K562 (cell line): ENCODE results near the gene CELSR2. TPM values are rescaled to one million over a fixed set of nuclear protein-coding genes. Genes with fewer than 3 reads are reported as not detected.

Experiments used
- ATAC-seq: fragments of 200-7000 bp; cut with Tn5 transposase; 3 replicates; pipeline ENCODE4 v1.9.1; 2020; ENCODE audit warnings: moderate library complexity
- BruUV-seq: library from RNA; stranded (reverse); fragments of 400-500 nt; replicated peaks from 2 replicates; lab custom pipeline; 2021; lab: Mats Ljungman, UMichigan
- CTCF ChIA-PET: fragments of 300-600 bp; formaldehyde crosslinking; extraction: SDS; loops from one replicate; lab custom pipeline; 2021; ENCODE audit warnings: low intra/inter-chr PET ratio; lab: Yijun Ruan, JAX
- POLR2A ChIA-PET: fragments of 300-600, 350-650 bp; sonication (Branson Sonifier 250); formaldehyde crosslinking; extraction: SDS; loops from one replicate; lab custom pipeline; 2021; ENCODE audit warnings: antibody characterized with exemption, inconsistent platforms; lab: Yijun Ruan, JAX
- DNase-seq, 4 experiments: peaks; one replicate each; pipeline versions ENCODE4 v3.0.0 to v3.0.0-alpha.2; 2011 to 2018; ENCODE audit warnings: low spot score in 3 of 4, mixed read lengths in 3 of 4; ENCODE audit errors: extremely low read depth in 1 of 4
- FAIRE-seq: peaks from 2 replicates; lab custom pipeline; 2011; peaks lifted over from hg19 to GRCh38; lab: Jason Lieb, UNC
- H2AFZ ChIP-seq: 2 replicates; pipeline ENCODE4 v1.6.0; 2011; ENCODE audit warnings: low read depth, low read length, control low read depth, inconsistent platforms
- H3K27ac ChIP-seq: fragments of 200-600 bp; 3 replicates; pipeline ENCODE4 v1.8.0; 2011; ENCODE audit warnings: low read depth, mild to moderate bottlenecking, control low read depth, inconsistent platforms, low read length, moderate library complexity, mixed read lengths; ENCODE audit errors: extremely low read depth
- H3K27me3 ChIP-seq, 2 experiments: fragments of 300-600 bp in 1 of 2; 2 replicates in 1 of 2; 3 replicates in 1 of 2; pipeline versions ENCODE4 v1.6.0 to v1.8.0; 2011; ENCODE audit warnings: inconsistent platforms in 2 of 2, low read length in 2 of 2, mild to moderate bottlenecking in 1 of 2, mixed read lengths in 1 of 2, moderate library complexity in 1 of 2; ENCODE audit not compliant: control insufficient read depth in 2 of 2, insufficient read depth in 2 of 2
- H3K36me3 ChIP-seq: fragments of 300-600 bp; 3 replicates; pipeline ENCODE4 v1.8.0; 2011; ENCODE audit warnings: mild to moderate bottlenecking, low read length, inconsistent platforms; ENCODE audit not compliant: control insufficient read depth, insufficient read depth
- H3K4me1 ChIP-seq, 2 experiments: fragments of 200-600 bp in 1 of 2; replicated peaks in 1 of 2; 2 replicates in 1 of 2; 3 replicates in 1 of 2; pipeline versions ENCODE4 v1.5.1 to v1.8.0; 2011; ENCODE audit warnings: inconsistent platforms in 2 of 2, low read length in 2 of 2, mild to moderate bottlenecking in 1 of 2, mixed read lengths in 1 of 2, moderate library complexity in 1 of 2; ENCODE audit not compliant: control insufficient read depth in 2 of 2, insufficient read depth in 2 of 2
- H3K4me2 ChIP-seq: 2 replicates; pipeline ENCODE4 v1.6.1; 2011; ENCODE audit warnings: low read length, control low read depth, inconsistent platforms, mixed read lengths; ENCODE audit not compliant: insufficient read depth
- H3K4me3 ChIP-seq: fragments of 200-600 bp; sonication (generic), shearing (Covaris generic); 2 replicates; pipeline ENCODE4 v1.5.1; 2016; ENCODE audit warnings: control low read depth, inconsistent platforms
- H3K79me2 ChIP-seq: fragments of 200-600 bp; 3 replicates; pipeline ENCODE4 v1.8.0; 2011; ENCODE audit warnings: low read length, inconsistent platforms; ENCODE audit not compliant: control insufficient read depth, insufficient read depth
- H3K9ac ChIP-seq, 2 experiments: 2 replicates each; pipeline versions ENCODE4 v1.6.0 to v1.6.1; 2011; ENCODE audit warnings: low read depth in 2 of 2, low read length in 2 of 2, control low read depth in 1 of 2, inconsistent platforms in 1 of 2, mild to moderate bottlenecking in 1 of 2, mixed read lengths in 1 of 2; ENCODE audit not compliant: insufficient read depth in 1 of 2
- H3K9me1 ChIP-seq: one replicate; pipeline ENCODE4 v1.6.0; 2011; ENCODE audit warnings: inconsistent platforms, mild to moderate bottlenecking, low read length, moderate library complexity; ENCODE audit not compliant: control insufficient read depth, insufficient read depth
- H3K9me3 ChIP-seq: replicated peaks from 2 replicates; pipeline ENCODE4 v1.5.1; 2011; ENCODE audit warnings: low read depth, low read length, inconsistent platforms; ENCODE audit not compliant: control insufficient read depth, insufficient read depth
- H4K20me1 ChIP-seq: replicated peaks from 2 replicates; pipeline ENCODE4 v1.6.1; 2011; ENCODE audit warnings: low read length, inconsistent platforms, mixed read lengths; ENCODE audit not compliant: control insufficient read depth, insufficient read depth
- FOXP1 ChIP-seq: sonication (generic); formaldehyde crosslinking; IDR thresholded peaks from 2 replicates; pipeline ENCODE4 v1.8.0; 2022; ENCODE audit warnings: mild to moderate bottlenecking, missing genetic modification reagents
- NFE2L1 ChIP-seq: fragments of 450-650 bp; IDR thresholded peaks from 2 replicates; pipeline ENCODE4 v1.6.1; 2016; ENCODE audit warnings: missing genetic modification characterization, low read depth, mild to moderate bottlenecking, missing compliant biosample characterization, moderate library complexity, borderline replicate concordance
- YY1 ChIP-seq, 3 experiments: IDR thresholded peaks; 2 replicates each; pipeline ENCODE4 v1.6.1; 2011; ENCODE audit warnings: low read length in 2 of 3, mild to moderate bottlenecking in 2 of 3, moderate library complexity in 2 of 3, borderline replicate concordance in 1 of 3, control low read depth in 1 of 3, low read depth in 1 of 3; ENCODE audit not compliant: insufficient read depth in 3 of 3, insufficient replicate concordance in 2 of 3, control insufficient read depth in 1 of 3, insufficient read length in 1 of 3; ENCODE audit errors: extremely low read depth in 1 of 3
- WGBS: fragments of 100-300 bp; shearing (Covaris generic); methylation state at CpG from one replicate; pipeline ENCODE4 v1.1.6; 2016; ENCODE audit warnings: low coverage, mixed read lengths; ENCODE audit not compliant: insufficient coverage; ENCODE audit errors: missing lambda C conversion rate; 5-methylcytosine and 5-hydroxymethylcytosine counted together
- in situ Hi-C: fragments of 300-500 bp; cut with MboI; formaldehyde crosslinking; loops from 4 replicates; pipeline ENCODE4 v1.15.0; 2018; ENCODE audit warnings: inconsistent platforms, mixed read lengths
- intact Hi-C: fragments of 100-400 bp; cut with micrococcal nuclease; formaldehyde crosslinking; loops from 2 replicates; pipeline ENCODE4 v1.14.2; 2022
- polyA plus RNA-seq, 8 experiments: library from polyadenylated mRNA; depleted of rRNA in 4 of 8; stranded (reverse) in 5 of 8; unstranded in 3 of 8; fragments of >200 nt; fragmentation: Nextera tagmentation in 2 of 8; fragmentation: Illumina TruSeq in 1 of 8; extraction: Ambion mirVana in 2 of 8; extraction: Trizol in 1 of 8; gene quantifications; 2 replicates each; pipeline versions ENCODE4 v1.2.1 to v1.2.3, GENCODE V29; 2011 to 2014; ENCODE audit warnings: inconsistent platforms in 1 of 8, missing spikeins in 1 of 8
- total RNA-seq, 7 experiments: library from RNA; depleted of rRNA in 6 of 7; stranded (reverse); fragments of >200 nt in 6 of 7; fragmentation: Illumina TruSeq in 2 of 7; extraction: Trizol in 2 of 7; gene quantifications; 2 replicates each; pipeline versions ENCODE4 v1.2.1 to v1.2.3, GENCODE V29; 2011 to 2021; ENCODE audit warnings: low replicate concordance in 1 of 7

CELSR2 gene
- total and polyA plus RNA-seq, 9 of the 15 experiments (the other 6 are each of a cell fraction or from before 2014, with no cell fraction given), result 0.31 to 21.9 (median 4.2) TPM

DNA sequence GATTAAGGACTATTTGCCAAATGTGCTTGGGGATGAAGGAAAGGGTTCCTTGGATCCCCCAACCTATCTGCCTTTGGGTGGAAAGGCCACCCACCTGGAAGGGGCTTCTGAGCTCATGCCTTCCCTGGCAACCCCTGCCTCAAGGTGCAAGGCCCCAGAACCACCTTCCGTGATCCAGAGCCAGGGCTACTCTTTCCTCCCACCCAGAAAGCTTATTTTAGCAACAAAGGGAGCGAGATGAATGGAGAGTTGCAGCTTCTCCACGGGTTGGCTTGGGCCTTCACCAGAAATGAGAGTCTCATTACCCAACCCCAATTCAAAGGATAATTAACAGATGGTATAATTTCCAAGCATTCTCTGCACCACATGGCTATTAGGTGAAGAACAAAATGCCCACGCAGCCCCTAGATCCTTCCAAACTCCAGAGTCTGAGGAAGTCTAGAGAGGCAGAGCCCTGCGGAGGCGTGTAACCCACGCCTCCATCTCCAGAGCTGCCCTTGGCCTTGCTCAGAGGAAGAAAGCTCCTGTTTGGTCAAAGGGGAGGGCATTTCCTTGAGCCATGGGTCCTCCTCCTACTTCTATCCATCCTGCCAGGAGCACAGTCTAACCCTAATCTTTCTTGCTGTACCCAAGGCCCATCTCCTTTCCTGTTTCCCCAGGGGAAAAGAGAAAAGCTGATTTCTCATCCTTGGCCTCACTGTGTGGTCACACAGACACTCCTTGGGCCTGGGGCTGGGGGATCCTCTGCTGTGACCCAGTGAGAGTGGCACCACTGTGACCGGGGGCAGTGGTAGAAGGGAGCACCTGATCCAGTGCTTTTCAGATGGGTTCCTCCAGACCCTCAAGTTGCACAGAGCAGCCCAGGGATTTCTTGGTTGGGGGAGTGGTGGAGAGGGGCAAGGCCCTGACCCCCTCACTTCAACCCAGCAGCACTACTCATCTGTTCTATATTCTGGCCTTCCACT, 1.7 kb upstream of the CELSR2 start:
- intact Hi-C loops (no loop called here), in situ Hi-C loops (no loop called here)
- H3K4me1 ChIP-seq, result peaks cover 10 to 40% of the 10 kb centered on the region in 2 experiments; a peak in 4 of 5 replicates
- ATAC-seq (no peak), DNase-seq (no peak), FAIRE-seq (no peak)
- no peaks in the 10 kb centered on the region for H4K20me1 ChIP-seq
- H3K27ac ChIP-seq, result no peak overlapping the region
- 68% methylated on average over 8 of the region's 8 CpGs for WGBS
- H3K9me1 ChIP-seq, result no peaks in the 10 kb centered on the region
- CTCF ChIA-PET, result no interaction called here
- POLR2A ChIA-PET, result interaction anchor here (0.8 to 3.6 kb wide), 4 partner anchors 7 to 151 kb away, joined by 4 to 24 read pairs (median 14); no protein-coding TSS in a partner anchor
- TF ChIP-seq YY1 (IDR thresholded peaks at IDR 0.05; ENCODE audit: borderline replicate concordance in 1 of 3, control insufficient read depth in 1 of 3, extremely low read depth in 1 of 3, insufficient read depth in 3 of 3, insufficient read length in 1 of 3, insufficient replicate concordance in 2 of 3, low read depth in 1 of 3, low read length in 2 of 3), result no peak
- no peak for TF ChIP-seq NFE2L1 (tag)
- TF ChIP-seq FOXP1 (CRISPR knock-in tag), result 0 out of 2 replicates have a peak, but pooled peaks have one; percentile 21
- TF ChIP-seq, all 486 proteins: peak for 1
- Histone ChIP-seq H3K36me3 (peaks cover 4% of the 10 kb centered on the region; the same call in 1 of the 3 replicates), H3K9me3 (no peaks in the 10 kb centered on the region), H3K27me3 (no peaks in the 10 kb centered on the region), H3K4me3 (no peak overlapping the region), H3K4me2 (no peak overlapping the region), H3K79me2 (peaks cover 8% of the 10 kb centered on the region; the same call in 2 of the 3 replicates), H3K9ac (no peak overlapping the region; a peak in 1 of 4 replicates), H2AFZ (no peak overlapping the region)
- no TSS peak for BruUV-seq
